NCI-H1105 (cell line): ENCODE measurements around the gene IFNL3.

Source experiments
- DNase-seq: peaks from one replicate; lab custom pipeline; 2025; lab: John Stamatoyannopoulos, UW

The IFNL3 gene

DNA sequence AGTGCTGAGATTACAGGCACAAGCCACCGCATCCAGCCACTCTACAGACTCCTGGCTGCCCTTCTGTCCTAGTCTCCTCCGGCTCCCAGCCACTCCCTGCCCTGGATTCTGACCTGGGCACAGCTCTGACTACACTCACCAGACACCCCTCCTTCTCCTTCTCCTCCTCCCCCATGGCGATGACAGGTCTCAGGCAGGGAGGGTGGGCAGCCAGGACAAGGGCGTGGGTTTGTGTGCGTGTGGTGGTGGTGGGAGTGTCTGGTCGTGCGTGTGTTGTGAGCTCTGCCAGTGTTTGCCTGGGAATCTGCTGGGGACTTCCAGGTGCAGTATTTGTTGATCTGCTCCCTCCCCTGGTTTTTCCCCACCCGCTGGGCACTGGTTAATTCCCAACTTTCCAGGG lies 51.0 kb downstream of the IFNL3 start:
- no peak for DNase-seq
